HEK293 (cell line): ENCODE measurements around the gene APLP2.

ENCODE experiments used
- ATF2 ChIP-seq: fragments of 450-650 bp; formaldehyde crosslinking; IDR thresholded peaks from 2 replicates; pipeline ENCODE4 v1.5.1; 2016; ENCODE audit warnings: missing biosample characterization, missing genetic modification characterization, low read depth
- HOXD13 ChIP-seq: sonication (generic); formaldehyde crosslinking; IDR thresholded peaks from 2 replicates; pipeline ENCODE4 v1.8.0; 2022; ENCODE audit warnings: missing genetic modification reagents, borderline replicate concordance
- PBX3 ChIP-seq: sonication (generic); formaldehyde crosslinking; IDR thresholded peaks from 2 replicates; pipeline ENCODE4 v1.8.1; 2022; ENCODE audit warnings: mild to moderate bottlenecking, moderate library complexity, missing genetic modification reagents
- REST ChIP-seq: fragments of 450-650 bp; formaldehyde crosslinking; IDR thresholded peaks from 2 replicates; pipeline ENCODE4 v1.5.1; 2016; ENCODE audit warnings: missing biosample characterization, missing genetic modification characterization
- YY1 ChIP-seq: fragments of 450-650 bp; formaldehyde crosslinking; IDR thresholded peaks from 2 replicates; pipeline ENCODE4 v1.5.1; 2018; ENCODE audit warnings: missing biosample characterization, missing genetic modification characterization
- ZBTB1 ChIP-seq: fragments of 450-650 bp; formaldehyde crosslinking; IDR thresholded peaks from 2 replicates; pipeline ENCODE4 v1.5.1; 2016; ENCODE audit warnings: missing biosample characterization, missing genetic modification characterization
- ZBTB8A ChIP-seq: fragments of 450-650 bp; formaldehyde crosslinking; IDR thresholded peaks from 2 replicates; pipeline ENCODE4 v1.5.1; 2016; ENCODE audit warnings: missing biosample characterization, missing genetic modification characterization
- ZNF274 ChIP-seq, 2 experiments: fragments of 200-500 bp in 1 of 2; fragments of 450-650 bp in 1 of 2; sonication (Bioruptor generic) in 1 of 2; formaldehyde crosslinking in 1 of 2; IDR thresholded peaks; 2 replicates each; pipeline versions ENCODE4 v1.5.1 to v1.6.1; 2014 to 2016; ENCODE audit warnings: borderline replicate concordance in 1 of 2, inconsistent platforms in 1 of 2, low read length in 1 of 2, missing biosample characterization in 1 of 2, missing genetic modification characterization in 1 of 2
- ZNF433 ChIP-seq: fragments of 450-650 bp; formaldehyde crosslinking; IDR thresholded peaks from 2 replicates; pipeline ENCODE4 v1.5.1; 2016; ENCODE audit warnings: missing biosample characterization, missing genetic modification characterization, low read depth
- ZNF560 ChIP-seq: fragments of 450-650 bp; formaldehyde crosslinking; IDR thresholded peaks from 2 replicates; pipeline ENCODE4 v1.5.1; 2017; ENCODE audit warnings: missing biosample characterization, missing genetic modification characterization, borderline replicate concordance
- ZNF629 ChIP-seq: fragments of 450-650 bp; formaldehyde crosslinking; IDR thresholded peaks from 2 replicates; pipeline ENCODE4 v1.5.1; 2017; ENCODE audit warnings: missing biosample characterization, missing genetic modification characterization
- ZNF785 ChIP-seq: fragments of 450-650 bp; formaldehyde crosslinking; IDR thresholded peaks from 2 replicates; pipeline ENCODE4 v1.5.1; 2016; ENCODE audit warnings: missing biosample characterization, missing genetic modification characterization
- TF ChIP-seq, protein P1 (sequence below): fragments of 450-650 bp; formaldehyde crosslinking; IDR thresholded peaks from 2 replicates; pipeline ENCODE4 v1.5.1; 2016; ENCODE audit warnings: missing biosample characterization, missing genetic modification characterization

- TF ChIP-seq, protein P1, sequence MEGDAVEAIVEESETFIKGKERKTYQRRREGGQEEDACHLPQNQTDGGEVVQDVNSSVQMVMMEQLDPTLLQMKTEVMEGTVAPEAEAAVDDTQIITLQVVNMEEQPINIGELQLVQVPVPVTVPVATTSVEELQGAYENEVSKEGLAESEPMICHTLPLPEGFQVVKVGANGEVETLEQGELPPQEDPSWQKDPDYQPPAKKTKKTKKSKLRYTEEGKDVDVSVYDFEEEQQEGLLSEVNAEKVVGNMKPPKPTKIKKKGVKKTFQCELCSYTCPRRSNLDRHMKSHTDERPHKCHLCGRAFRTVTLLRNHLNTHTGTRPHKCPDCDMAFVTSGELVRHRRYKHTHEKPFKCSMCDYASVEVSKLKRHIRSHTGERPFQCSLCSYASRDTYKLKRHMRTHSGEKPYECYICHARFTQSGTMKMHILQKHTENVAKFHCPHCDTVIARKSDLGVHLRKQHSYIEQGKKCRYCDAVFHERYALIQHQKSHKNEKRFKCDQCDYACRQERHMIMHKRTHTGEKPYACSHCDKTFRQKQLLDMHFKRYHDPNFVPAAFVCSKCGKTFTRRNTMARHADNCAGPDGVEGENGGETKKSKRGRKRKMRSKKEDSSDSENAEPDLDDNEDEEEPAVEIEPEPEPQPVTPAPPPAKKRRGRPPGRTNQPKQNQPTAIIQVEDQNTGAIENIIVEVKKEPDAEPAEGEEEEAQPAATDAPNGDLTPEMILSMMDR, result no peak
- no peak for TF ChIP-seq YY1
- no peak for TF ChIP-seq PBX3 (CRISPR knock-in tag)
- no peak for TF ChIP-seq ZNF560 (tag by site-specific recombination)
- no peak for TF ChIP-seq REST (tag by site-specific recombination)
- TF ChIP-seq ZNF433 (tag by site-specific recombination), result no peak
- no peak for TF ChIP-seq ZNF274 (IDR thresholded peaks at IDR 0.05; ENCODE audit: low read length)
- no peak for TF ChIP-seq ZNF274 (tag by site-specific recombination; IDR thresholded peaks at IDR 0.05; ENCODE audit: borderline replicate concordance)
- no peak for TF ChIP-seq ZNF629
- no peak for TF ChIP-seq ATF2 (tag by site-specific recombination)
- no peak for TF ChIP-seq ZBTB1 (tag by site-specific recombination)
- no peak for TF ChIP-seq ZBTB8A (tag by site-specific recombination)
- TF ChIP-seq ZNF785 (tag by site-specific recombination), result no peak
- no peak for TF ChIP-seq HOXD13 (CRISPR knock-in tag)
Observed at GRCh38 chr11:130162733-130163132, 93.0 kb downstream of the APLP2 start.
